ENCODE data around the gene TESMIN.

Gene TESMIN

GRCh38 chr11:68693484-68693882, 57.8 kb downstream of the TESMIN start:
- DNase-seq (ENCODE audit: low spot score) = no peak
- TF ChIP-seq CTCF (conservative IDR thresholded peaks at IDR 0.05; ENCODE audit: low read depth) = no peak
- no peak overlapping the region for H3K27ac ChIP-seq
- ChIA-PET CTCF (no interaction called here), POLR2A (ENCODE audit: low non-redundant PET) (no interaction called here)

DNA sequence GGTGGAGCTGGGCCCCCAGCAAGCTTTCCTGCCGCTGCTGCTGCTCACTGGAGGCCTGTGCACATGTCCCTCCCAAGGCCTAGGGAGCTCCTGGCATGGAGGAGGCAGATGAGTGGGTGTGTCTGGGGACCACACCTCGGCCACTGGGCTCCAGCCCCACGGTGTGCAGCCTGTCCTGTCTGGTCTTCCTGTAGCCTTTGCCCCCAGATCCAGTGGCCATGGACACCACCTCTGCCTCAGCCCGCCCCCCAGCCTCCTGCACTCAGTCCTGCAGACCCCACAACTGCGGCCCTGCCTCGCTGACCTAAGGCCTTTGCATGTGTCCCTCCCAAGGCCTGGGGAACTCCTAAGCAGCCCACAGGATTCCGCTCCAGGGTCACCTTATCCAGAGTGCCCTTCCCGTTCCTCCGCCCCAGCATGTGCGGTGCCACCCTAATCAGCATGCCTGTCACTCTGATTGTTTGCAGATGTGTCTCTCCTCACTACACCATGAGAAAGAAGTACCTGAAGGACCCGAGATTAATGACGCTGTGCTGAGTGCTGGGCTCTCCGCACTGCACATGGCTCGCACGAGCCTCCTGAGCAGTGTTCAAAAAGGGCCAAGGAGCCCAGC, 58.3 kb downstream of the TESMIN start:
- ChIA-PET POLR2A (ENCODE audit: low non-redundant PET) (no interaction called here), CTCF (interaction anchor here (0.6 kb wide), 1 partner anchor 61 kb away, joined by 5 read pairs; no protein-coding TSS in a partner anchor)
- TF ChIP-seq CTCF (conservative IDR thresholded peaks at IDR 0.05; ENCODE audit: low read depth) = no peak
- H3K27ac ChIP-seq = no peak overlapping the region
- DNase-seq (ENCODE audit: low spot score) = no peak

- CTCF ChIA-PET = interaction anchor here (0.6 kb wide), 1 partner anchor 62 kb away, joined by 5 read pairs; no protein-coding TSS in a partner anchor
- POLR2A ChIA-PET (ENCODE audit: low non-redundant PET) = no interaction called here
- no peak for DNase-seq (ENCODE audit: low spot score)
- TF ChIP-seq CTCF (conservative IDR thresholded peaks at IDR 0.05; ENCODE audit: low read depth) = no peak
- H3K27ac ChIP-seq = no peak overlapping the region
Measured at GRCh38 chr11:68692115-68692514, 59.2 kb downstream of the TESMIN start.

DNA sequence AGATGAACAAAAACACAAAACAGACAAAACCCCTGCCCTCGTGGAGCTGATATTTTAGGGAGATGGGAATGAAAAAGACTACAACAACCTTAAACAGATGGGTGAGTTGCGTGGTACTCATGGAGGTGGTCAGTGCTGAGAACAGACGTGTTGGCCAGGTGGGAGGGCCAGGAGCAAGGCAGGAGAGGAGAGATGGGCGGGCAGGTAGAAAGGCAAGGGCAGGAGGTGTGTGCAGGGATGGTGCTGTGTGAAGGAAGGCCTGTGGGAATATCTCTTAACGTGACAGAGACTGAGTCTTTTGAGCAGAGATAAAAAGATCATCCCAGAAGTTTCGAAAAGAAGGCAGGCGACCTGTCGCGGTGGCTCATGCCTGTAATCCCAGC, 59.9 kb downstream of the TESMIN start:
- ChIA-PET POLR2A (ENCODE audit: low non-redundant PET) (no interaction called here), CTCF (interaction anchor here (0.6 to 0.7 kb wide), 3 partner anchors 57 to 270 kb away, joined by 3 to 4 read pairs (median 3); partner anchors contain the start of genes IGHMBP2 and MRPL21)
- no peak for DNase-seq (ENCODE audit: low spot score)
- no peak overlapping the region for H3K27ac ChIP-seq
- no peak for TF ChIP-seq CTCF (conservative IDR thresholded peaks at IDR 0.05; ENCODE audit: low read depth)

- H3K27ac ChIP-seq = no peak overlapping the region
- POLR2A ChIA-PET (ENCODE audit: low non-redundant PET) = no interaction called here
- no peak for DNase-seq (ENCODE audit: low spot score)
- no peak for TF ChIP-seq CTCF (conservative IDR thresholded peaks at IDR 0.05; ENCODE audit: low read depth)
- CTCF ChIA-PET = interaction anchor here (0.6 to 0.7 kb wide), 4 partner anchors 56 to 604 kb away, joined by 3 to 4 read pairs (median 3); partner anchors contain the start of genes IGHMBP2 and MRPL21
Measured at GRCh38 chr11:68690671-68691401, 60.5 kb downstream of the TESMIN start.

- no peak overlapping the region for H3K27ac ChIP-seq
- POLR2A ChIA-PET (ENCODE audit: low non-redundant PET) = no interaction called here
- DNase-seq (ENCODE audit: low spot score) = no peak
- CTCF ChIA-PET = interaction anchor here (0.6 kb wide), 1 partner anchor 68 kb away, joined by 5 read pairs; no protein-coding TSS in a partner anchor
- TF ChIP-seq CTCF (conservative IDR thresholded peaks at IDR 0.05; ENCODE audit: low read depth) = no peak
Measured at GRCh38 chr11:68689737-68690625, 61.3 kb downstream of the TESMIN start.

Measured in RWPE1 (cell line).